Measurements from ENCODE around the gene FAM163B.
A peak's percentile ranks its signal among the peaks of the same experiment; 100 is the strongest.

FAM163B gene

DNA sequence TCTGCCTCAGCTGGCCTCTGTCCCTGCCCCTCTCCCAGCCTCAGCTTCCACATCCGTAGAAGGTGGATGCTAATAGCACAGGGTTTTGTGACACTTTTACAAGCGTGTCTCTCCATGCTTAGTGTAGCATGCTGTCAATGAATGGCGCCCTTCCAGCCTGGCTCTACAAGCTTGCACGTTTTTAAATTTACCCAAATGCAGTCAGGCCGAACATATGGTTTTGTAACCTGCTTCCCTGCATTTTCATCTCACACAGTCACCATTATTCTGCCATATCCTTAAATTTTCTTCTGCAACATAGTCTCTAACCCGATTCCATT, 28.8 kb downstream of the FAM163B start:
- no peak overlapping the region for H3K4ac ChIP-seq (ENCODE audit: low read depth, low read length)
- no peak overlapping the region for H3K23ac ChIP-seq (ENCODE audit: low read length)
- H3K36me3 ChIP-seq (ENCODE audit: control insufficient read depth in 1 of 2, insufficient read depth in 2 of 2, low read length in 2 of 2): no peaks in the 10 kb centered on the region
- H3K4me2 ChIP-seq (ENCODE audit: low read length): no peak overlapping the region
- H4K12ac ChIP-seq (ENCODE audit: low read depth, low read length): no peak overlapping the region
- H3K9ac ChIP-seq (ENCODE audit: low read length): no peak overlapping the region
- no peak overlapping the region for H3K4me3 ChIP-seq (ENCODE audit: low read depth, low read length)
- H3K14ac ChIP-seq (ENCODE audit: low read length): no peak overlapping the region
- no peak overlapping the region for H2AK5ac ChIP-seq (ENCODE audit: low read length)
- H4K8ac ChIP-seq (ENCODE audit: low read depth, low read length): no peak overlapping the region
- H3K27me3 ChIP-seq (ENCODE audit: insufficient read depth, low read length): no peaks in the 10 kb centered on the region
- H3K79me2 ChIP-seq (ENCODE audit: control insufficient read depth, insufficient read depth, low read length, poor library complexity): peaks cover 1% of the 10 kb centered on the region
- H2BK120ac ChIP-seq (ENCODE audit: insufficient read depth, low read length, poor library complexity): no peak overlapping the region
- DNase-seq: no peak
- peaks cover 11% of the 10 kb centered on the region for H3K79me1 ChIP-seq (ENCODE audit: low read length)
- H2AFZ ChIP-seq (ENCODE audit: insufficient read depth, low read length, poor library complexity): no peak overlapping the region
- H2BK5ac ChIP-seq (ENCODE audit: low read depth, low read length, poor library complexity): no peak overlapping the region
- no peak overlapping the region for H2BK12ac ChIP-seq (ENCODE audit: low read length)
- no peaks in the 10 kb centered on the region for H3K9me3 ChIP-seq (ENCODE audit: insufficient read depth, low read depth, low read length)
- no CpG with 5 or more reads among the region's 6 CpGs for WGBS (ENCODE audit: extremely low coverage, insufficient coverage, insufficient read length)
- no peak overlapping the region for H4K91ac ChIP-seq (ENCODE audit: low read depth, low read length)
- peaks cover 14 to 16% of the 10 kb centered on the region in 2 experiments for H3K4me1 ChIP-seq (ENCODE audit: control insufficient read depth in 1 of 2, insufficient read depth in 2 of 2, low read length in 2 of 2)
- no peak overlapping the region for H3K27ac ChIP-seq (ENCODE audit: low read depth, low read length)
- no peak overlapping the region for H3K18ac ChIP-seq (ENCODE audit: low read length)

DNA sequence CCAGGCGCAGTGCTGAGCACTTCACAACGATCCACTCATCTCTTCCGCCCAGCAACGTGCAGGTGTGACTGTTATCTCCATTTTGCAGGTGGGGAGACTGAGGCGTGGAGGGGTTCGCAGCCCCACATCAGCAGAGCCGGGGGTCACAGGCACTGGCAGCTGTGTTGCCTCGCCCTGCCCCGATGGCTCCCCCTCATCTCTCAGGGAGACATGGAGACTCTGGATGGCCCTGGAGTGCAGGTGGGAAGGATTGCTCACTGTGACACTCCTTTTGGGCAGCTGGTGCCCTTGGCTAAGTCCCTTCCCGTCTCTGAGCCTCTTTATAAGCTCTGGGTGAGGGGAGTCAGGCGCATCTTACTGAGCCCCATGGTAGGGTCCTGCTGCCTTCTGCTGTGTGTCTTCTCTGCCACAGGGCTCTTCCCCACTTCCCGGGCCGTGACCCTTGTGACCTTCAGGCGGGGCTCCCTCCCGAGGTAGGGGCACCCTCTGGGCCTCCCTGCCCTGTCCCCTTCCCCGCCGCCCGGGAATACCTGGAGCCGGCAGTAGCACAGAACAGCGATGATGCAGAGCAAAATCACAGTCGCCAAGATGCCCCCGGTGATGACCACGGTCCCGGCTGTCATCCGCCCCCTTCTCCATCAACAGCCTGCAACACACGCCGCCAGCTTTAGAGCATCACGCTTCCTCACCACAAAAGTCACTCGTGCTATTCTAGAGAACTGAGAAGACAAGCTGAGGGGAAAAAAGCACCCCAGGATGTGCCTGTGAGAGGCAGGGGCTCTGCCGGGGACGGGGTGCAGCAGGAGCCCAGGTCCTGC, 29.4 kb downstream of the FAM163B start:
- no peak overlapping the region for H2AK5ac ChIP-seq (ENCODE audit: low read length)
- peaks cover 0 to 5% of the 10 kb centered on the region in 2 experiments for H3K36me3 ChIP-seq (ENCODE audit: control insufficient read depth in 1 of 2, insufficient read depth in 2 of 2, low read length in 2 of 2)
- H3K79me1 ChIP-seq (ENCODE audit: low read length): peaks cover 6% of the 10 kb centered on the region
- no CpG with 5 or more reads among the region's 31 CpGs for WGBS (ENCODE audit: extremely low coverage, insufficient coverage, insufficient read length)
- H2AFZ ChIP-seq (ENCODE audit: insufficient read depth, low read length, poor library complexity): no peak overlapping the region
- H2BK12ac ChIP-seq (ENCODE audit: low read length): no peak overlapping the region
- peaks cover 8 to 11% of the 10 kb centered on the region in 2 experiments for H3K4me1 ChIP-seq (ENCODE audit: control insufficient read depth in 1 of 2, insufficient read depth in 2 of 2, low read length in 2 of 2)
- H4K12ac ChIP-seq (ENCODE audit: low read depth, low read length): no peak overlapping the region
- no peak overlapping the region for H3K23ac ChIP-seq (ENCODE audit: low read length)
- H3K79me2 ChIP-seq (ENCODE audit: control insufficient read depth, insufficient read depth, low read length, poor library complexity): no peaks in the 10 kb centered on the region
- H4K8ac ChIP-seq (ENCODE audit: low read depth, low read length): no peak overlapping the region
- H3K4ac ChIP-seq (ENCODE audit: low read depth, low read length): no peak overlapping the region
- no peaks in the 10 kb centered on the region for H3K27me3 ChIP-seq (ENCODE audit: insufficient read depth, low read length)
- H3K4me3 ChIP-seq (ENCODE audit: low read depth, low read length): no peak overlapping the region
- no peak overlapping the region for H2BK5ac ChIP-seq (ENCODE audit: low read depth, low read length, poor library complexity)
- no peak overlapping the region for H3K18ac ChIP-seq (ENCODE audit: low read length)
- no peak overlapping the region for H4K91ac ChIP-seq (ENCODE audit: low read depth, low read length)
- H2BK120ac ChIP-seq (ENCODE audit: insufficient read depth, low read length, poor library complexity): no peak overlapping the region
- DNase-seq: no peak
- no peaks in the 10 kb centered on the region for H3K9me3 ChIP-seq (ENCODE audit: insufficient read depth, low read depth, low read length)
- no peak overlapping the region for H3K14ac ChIP-seq (ENCODE audit: low read length)
- H3K4me2 ChIP-seq (ENCODE audit: low read length): no peak overlapping the region
- H3K9ac ChIP-seq (ENCODE audit: low read length): no peak overlapping the region
- H3K27ac ChIP-seq (ENCODE audit: low read depth, low read length): no peak overlapping the region

DNA sequence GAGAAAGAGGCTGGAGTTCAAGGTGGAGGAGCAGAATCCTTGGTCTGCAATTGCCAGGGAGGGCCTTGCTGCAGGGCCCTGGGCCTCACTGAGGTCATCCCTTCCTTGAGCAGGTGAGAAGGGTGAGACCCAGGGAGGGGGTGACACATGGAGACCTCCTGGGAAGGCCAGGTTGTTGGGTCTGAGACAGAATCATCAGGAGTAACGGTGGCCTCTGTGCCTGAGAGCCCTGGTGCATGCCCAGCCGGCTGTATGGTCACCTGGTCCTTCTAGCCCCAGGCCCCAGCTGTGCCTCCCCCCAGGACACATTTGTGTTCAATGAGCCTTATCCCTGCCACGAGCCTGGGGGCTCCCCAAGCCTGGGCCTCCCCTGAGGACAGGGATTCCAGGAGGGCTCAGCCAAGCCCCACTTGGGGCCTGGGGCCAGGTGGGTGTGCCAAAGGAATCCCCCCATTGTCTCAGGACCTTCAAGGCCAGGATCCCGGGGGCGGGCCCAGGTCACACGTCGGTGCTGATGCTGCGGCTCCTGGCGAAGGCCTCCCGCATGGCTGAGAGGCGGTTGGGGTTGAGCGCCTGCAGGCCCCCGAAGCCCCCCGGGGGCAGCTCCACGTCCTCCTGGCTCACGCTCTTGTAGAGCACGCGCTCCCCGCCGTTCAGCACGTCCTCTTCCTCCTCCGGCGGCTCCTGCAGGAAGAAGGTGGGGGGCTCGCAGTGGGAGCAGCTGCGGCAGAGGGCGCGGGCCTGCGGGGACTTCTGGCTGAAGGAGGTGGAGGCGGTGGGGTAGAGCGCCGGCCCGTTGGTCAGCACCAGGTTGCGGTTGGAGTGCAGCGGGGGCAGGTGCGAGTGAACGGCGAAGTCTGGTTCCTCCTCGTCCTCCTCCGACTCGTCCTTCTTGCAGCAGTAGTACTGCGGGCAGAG, 30.4 kb downstream of the FAM163B start:
- Histone ChIP-seq H2AK5ac (ENCODE audit: low read length) (no peak overlapping the region), H3K79me1 (ENCODE audit: low read length) (peaks cover 2% of the 10 kb centered on the region), H3K79me2 (ENCODE audit: control insufficient read depth, insufficient read depth, low read length, poor library complexity) (no peaks in the 10 kb centered on the region), H3K27ac (ENCODE audit: low read depth, low read length) (no peak overlapping the region), H4K8ac (ENCODE audit: low read depth, low read length) (no peak overlapping the region), H3K4me3 (ENCODE audit: low read depth, low read length) (no peak overlapping the region), H3K23ac (ENCODE audit: low read length) (no peak overlapping the region), H2AFZ (ENCODE audit: insufficient read depth, low read length, poor library complexity) (no peak overlapping the region), H3K4me2 (ENCODE audit: low read length) (no peak overlapping the region), H3K36me3 (ENCODE audit: control insufficient read depth in 1 of 2, insufficient read depth in 2 of 2, low read length in 2 of 2) (peaks cover 0 to 5% of the 10 kb centered on the region in 2 experiments), H4K12ac (ENCODE audit: low read depth, low read length) (no peak overlapping the region), H3K27me3 (ENCODE audit: insufficient read depth, low read length) (no peaks in the 10 kb centered on the region), H2BK120ac (ENCODE audit: insufficient read depth, low read length, poor library complexity) (no peak overlapping the region), H3K18ac (ENCODE audit: low read length) (no peak overlapping the region), H4K91ac (ENCODE audit: low read depth, low read length) (peak overlapping the region; percentile 17), H3K9ac (ENCODE audit: low read length) (no peak overlapping the region), H3K9me3 (ENCODE audit: insufficient read depth, low read depth, low read length) (no peaks in the 10 kb centered on the region), H3K14ac (ENCODE audit: low read length) (no peak overlapping the region), H2BK5ac (ENCODE audit: low read depth, low read length, poor library complexity) (no peak overlapping the region), H2BK12ac (ENCODE audit: low read length) (peak overlapping the region; percentile 7), H3K4ac (ENCODE audit: low read depth, low read length) (no peak overlapping the region), H3K4me1 (ENCODE audit: control insufficient read depth in 1 of 2, insufficient read depth in 2 of 2, low read length in 2 of 2) (peaks cover 3 to 6% of the 10 kb centered on the region in 2 experiments)
- no CpG with 5 or more reads among the region's 41 CpGs for WGBS (ENCODE audit: extremely low coverage, insufficient coverage, insufficient read length)
- DNase-seq: no peak

DNA sequence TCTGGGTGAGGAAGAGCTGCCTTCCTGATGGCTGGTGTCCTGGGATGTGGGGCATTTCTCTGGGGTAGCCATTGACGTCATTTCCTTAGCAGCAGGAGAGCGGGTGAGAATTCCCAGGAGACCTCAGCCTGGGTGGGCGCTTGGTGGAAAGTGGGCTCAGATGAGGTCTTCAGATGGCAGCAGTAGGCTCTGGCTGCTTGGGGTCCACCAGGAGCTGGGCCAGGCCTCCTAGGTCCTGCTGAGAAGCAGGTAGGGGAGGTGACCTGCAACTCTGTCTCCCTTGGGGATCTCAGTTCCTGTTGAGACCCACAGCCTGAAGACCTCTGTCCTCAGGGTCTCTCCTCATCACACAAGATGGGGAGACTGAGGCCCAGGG, 31.5 kb downstream of the FAM163B start:
- peaks cover 0 to 5% of the 10 kb centered on the region in 2 experiments for H3K36me3 ChIP-seq (ENCODE audit: control insufficient read depth in 1 of 2, insufficient read depth in 2 of 2, low read length in 2 of 2)
- H3K9me3 ChIP-seq (ENCODE audit: insufficient read depth, low read depth, low read length): no peaks in the 10 kb centered on the region
- no peak overlapping the region for H2BK120ac ChIP-seq (ENCODE audit: insufficient read depth, low read length, poor library complexity)
- WGBS (ENCODE audit: extremely low coverage, insufficient coverage, insufficient read length): no CpG with 5 or more reads among the region's 3 CpGs
- H4K12ac ChIP-seq (ENCODE audit: low read depth, low read length): no peak overlapping the region
- no peak overlapping the region for H4K8ac ChIP-seq (ENCODE audit: low read depth, low read length)
- H2BK5ac ChIP-seq (ENCODE audit: low read depth, low read length, poor library complexity): no peak overlapping the region
- no peak overlapping the region for H3K4me2 ChIP-seq (ENCODE audit: low read length)
- H3K79me2 ChIP-seq (ENCODE audit: control insufficient read depth, insufficient read depth, low read length, poor library complexity): no peaks in the 10 kb centered on the region
- no peak overlapping the region for H2AK5ac ChIP-seq (ENCODE audit: low read length)
- H3K18ac ChIP-seq (ENCODE audit: low read length): no peak overlapping the region
- no peaks in the 10 kb centered on the region for H3K27me3 ChIP-seq (ENCODE audit: insufficient read depth, low read length)
- no peak overlapping the region for H2AFZ ChIP-seq (ENCODE audit: insufficient read depth, low read length, poor library complexity)
- no peak overlapping the region for H3K27ac ChIP-seq (ENCODE audit: low read depth, low read length)
- no peak overlapping the region for H3K4ac ChIP-seq (ENCODE audit: low read depth, low read length)
- H4K91ac ChIP-seq (ENCODE audit: low read depth, low read length): no peak overlapping the region
- H3K9ac ChIP-seq (ENCODE audit: low read length): no peak overlapping the region
- H3K79me1 ChIP-seq (ENCODE audit: low read length): peaks cover 2% of the 10 kb centered on the region
- H3K4me1 ChIP-seq (ENCODE audit: control insufficient read depth in 1 of 2, insufficient read depth in 2 of 2, low read length in 2 of 2): peaks cover 3 to 6% of the 10 kb centered on the region in 2 experiments
- H3K14ac ChIP-seq (ENCODE audit: low read length): no peak overlapping the region
- no peak overlapping the region for H2BK12ac ChIP-seq (ENCODE audit: low read length)
- no peak for DNase-seq
- H3K23ac ChIP-seq (ENCODE audit: low read length): no peak overlapping the region
- H3K4me3 ChIP-seq (ENCODE audit: low read depth, low read length): no peak overlapping the region

All from trophoblast cell (in vitro differentiated cells and primary cell).